H1 (cell line): ENCODE results near the gene IGLL1. TPM values are rescaled to one million over a fixed set of nuclear protein-coding genes. Genes with fewer than 3 reads are reported as not detected.

ENCODE experiments used
- CTCF ChIA-PET: fragments of 300-600 bp; sonication (Branson Sonifier 250); formaldehyde crosslinking; loops from one replicate; lab custom pipeline; 2021; ENCODE audit not compliant: partially characterized antibody; lab: Charles Lee
- POLR2A ChIA-PET: fragments of 300-600 bp; sonication (Branson Sonifier 250); formaldehyde crosslinking; loops from one replicate; lab custom pipeline; 2021; ENCODE audit warnings: inconsistent platforms; ENCODE audit not compliant: partially characterized antibody; lab: Charles Lee
- DNase-seq, 2 experiments: peaks; one replicate each; pipeline versions ENCODE4 v3.0.0 to v3.0.0-alpha.2; 2010 to 2022; ENCODE audit warnings: low spot score in 2 of 2, low read depth in 1 of 2, mixed read lengths in 1 of 2
- FAIRE-seq: peaks from 2 replicates; lab custom pipeline; 2011; peaks lifted over from hg19 to GRCh38; lab: Jason Lieb, UNC
- H2AFZ ChIP-seq: 2 replicates; pipeline ENCODE4 v1.8.1; 2012; ENCODE audit warnings: low read length, inconsistent platforms
- H2AK5ac ChIP-seq: 2 replicates; pipeline ENCODE4 v1.6.1; 2013; ENCODE audit warnings: low read depth, low read length
- H2BK120ac ChIP-seq: replicated peaks from 2 replicates; pipeline ENCODE3; 2013; ENCODE audit warnings: low read depth, low read length, inconsistent platforms
- H2BK12ac ChIP-seq: 2 replicates; pipeline ENCODE4 v1.6.1; 2013; ENCODE audit warnings: low read depth, low read length
- H2BK15ac ChIP-seq: 2 replicates; pipeline ENCODE4 v1.6.1; 2013; ENCODE audit warnings: low read length
- H2BK20ac ChIP-seq: 2 replicates; pipeline ENCODE4 v1.6.1; 2013; ENCODE audit warnings: low read length
- H2BK5ac ChIP-seq: 2 replicates; pipeline ENCODE4 v1.6.1; 2013; ENCODE audit warnings: low read depth, low read length
- H3K14ac ChIP-seq: 2 replicates; pipeline ENCODE4 v1.6.1; 2013; ENCODE audit warnings: inconsistent platforms; ENCODE audit not compliant: insufficient read length
- H3K18ac ChIP-seq: 2 replicates; pipeline ENCODE4 v1.6.1; 2013; ENCODE audit warnings: low read length; ENCODE audit errors: extremely low read depth
- H3K23ac ChIP-seq: 2 replicates; pipeline ENCODE4 v1.6.1; 2013; ENCODE audit warnings: inconsistent platforms; ENCODE audit not compliant: insufficient read length
- H3K23me2 ChIP-seq: 2 replicates; pipeline ENCODE4 v1.6.1; 2013; ENCODE audit warnings: low read depth, low read length
- H3K27ac ChIP-seq: 2 replicates; pipeline ENCODE4 v1.6.1; 2011; ENCODE audit warnings: low read depth, low read length, inconsistent platforms
- H3K27me3 ChIP-seq, 4 experiments: replicated peaks in 1 of 4; 1 replicate in 1 of 4; 2 replicates in 3 of 4; pipeline versions ENCODE4 v1.6.1 to v1.8.1; 2011 to 2013; ENCODE audit warnings: low read length in 3 of 4, mild to moderate bottlenecking in 3 of 4, inconsistent platforms in 2 of 4, mixed read lengths in 2 of 4, moderate library complexity in 1 of 4; ENCODE audit not compliant: control insufficient read depth in 3 of 4, insufficient read depth in 3 of 4; ENCODE audit errors: extremely low read depth in 1 of 4
- H3K36me3 ChIP-seq, 4 experiments: 2 replicates each; pipeline versions ENCODE4 v1.6.1 to v1.8.1; 2011 to 2013; ENCODE audit warnings: mild to moderate bottlenecking in 4 of 4, low read length in 3 of 4, moderate library complexity in 2 of 4, control low read depth in 1 of 4, inconsistent platforms in 1 of 4; ENCODE audit not compliant: insufficient read depth in 4 of 4, control insufficient read depth in 2 of 4
- H3K4ac ChIP-seq: replicated peaks from 2 replicates; pipeline ENCODE3; 2013; ENCODE audit warnings: low read length, low read depth, mixed read lengths, inconsistent platforms; ENCODE audit not compliant: insufficient read length
- H3K4me1 ChIP-seq, 4 experiments: replicated peaks in 1 of 4; 1 replicate in 1 of 4; 2 replicates in 3 of 4; pipeline versions ENCODE4 v1.6.1 to v1.8.1; 2011 to 2013; ENCODE audit warnings: low read length in 3 of 4, inconsistent platforms in 2 of 4, mixed read lengths in 1 of 4; ENCODE audit not compliant: insufficient read depth in 4 of 4, control insufficient read depth in 3 of 4
- H3K4me2 ChIP-seq, 2 experiments: 2 replicates each; pipeline versions ENCODE4 v1.6.1 to v1.8.1; 2011 to 2013; ENCODE audit warnings: low read depth in 2 of 2, low read length in 2 of 2, control low read depth in 1 of 2, inconsistent platforms in 1 of 2, mild to moderate bottlenecking in 1 of 2; ENCODE audit not compliant: insufficient read depth in 1 of 2
- H3K4me3 ChIP-seq, 4 experiments: fragments of 200-600, 300-600 bp in 1 of 4; sonication (generic), shearing (Covaris generic), sonication (Bioruptor Twin) in 1 of 4; 2 replicates each; pipeline versions ENCODE4 v1.5.1 to v1.8.1; 2011 to 2016; ENCODE audit warnings: low read length in 4 of 4, low read depth in 3 of 4, control low read depth in 2 of 4, inconsistent platforms in 2 of 4, mild to moderate bottlenecking in 2 of 4, mixed read lengths in 1 of 4, moderate library complexity in 1 of 4; ENCODE audit not compliant: insufficient read depth in 2 of 4; ENCODE audit errors: extremely low read depth in 1 of 4
- H3K56ac ChIP-seq: replicated peaks from 2 replicates; pipeline ENCODE3; 2013; ENCODE audit warnings: low read depth, mild to moderate bottlenecking, mixed read lengths, low read length, inconsistent platforms; ENCODE audit not compliant: insufficient read length
- H3K79me1 ChIP-seq: 2 replicates; pipeline ENCODE4 v1.6.1; 2013; ENCODE audit warnings: low read depth, low read length, control low read depth
- H3K79me2 ChIP-seq, 2 experiments: 2 replicates each; pipeline versions ENCODE4 v1.6.1 to v1.8.1; 2012 to 2013; ENCODE audit warnings: low read length in 2 of 2, mild to moderate bottlenecking in 2 of 2, inconsistent platforms in 1 of 2; ENCODE audit not compliant: insufficient read depth in 2 of 2, control insufficient read depth in 1 of 2
- H3K9ac ChIP-seq, 4 experiments: replicated peaks in 1 of 4; 1 replicate in 1 of 4; 2 replicates in 3 of 4; pipeline versions ENCODE4 v1.6.1 to v1.8.1; 2011 to 2013; ENCODE audit warnings: low read depth in 3 of 4, low read length in 3 of 4, control low read depth in 2 of 4, mild to moderate bottlenecking in 2 of 4, moderate library complexity in 2 of 4, inconsistent platforms in 1 of 4; ENCODE audit errors: extremely low read depth in 1 of 4
- H3K9me3 ChIP-seq, 2 experiments: 2 replicates each; pipeline versions ENCODE4 v1.6.1 to v1.8.1; 2012 to 2013; ENCODE audit warnings: mild to moderate bottlenecking in 2 of 2, moderate library complexity in 2 of 2, control low read depth in 1 of 2, inconsistent platforms in 1 of 2, low read depth in 1 of 2, low read length in 1 of 2, mixed read lengths in 1 of 2; ENCODE audit not compliant: insufficient read depth in 2 of 2
- H4K20me1 ChIP-seq, 2 experiments: replicated peaks in 1 of 2; 2 replicates each; pipeline versions ENCODE3 to v1.8.1; 2011 to 2013; ENCODE audit warnings: inconsistent platforms in 2 of 2, low read length in 2 of 2, mild to moderate bottlenecking in 1 of 2; ENCODE audit not compliant: insufficient read depth in 2 of 2, control insufficient read depth in 1 of 2
- H4K5ac ChIP-seq: 2 replicates; pipeline ENCODE4 v1.6.1; 2013; ENCODE audit warnings: low read length, low read depth, mixed read lengths, inconsistent platforms; ENCODE audit not compliant: insufficient read length
- H4K8ac ChIP-seq: 2 replicates; pipeline ENCODE4 v1.8.0; 2013; ENCODE audit warnings: mild to moderate bottlenecking, moderate library complexity, low read length, inconsistent platforms; ENCODE audit not compliant: insufficient read depth; ENCODE audit errors: extremely low read depth
- H4K91ac ChIP-seq: replicated peaks from 2 replicates; pipeline ENCODE3; 2013; ENCODE audit warnings: low read length, mixed read lengths, inconsistent platforms; ENCODE audit not compliant: insufficient read length
- BACH1 ChIP-seq: IDR thresholded peaks from 2 replicates; pipeline ENCODE4 v1.6.1; 2012; ENCODE audit warnings: low read length, improper control_type of control experiment
- CBX8 ChIP-seq: fragments of 300-800, 300-1000 bp; sonication (generic); IDR thresholded peaks from 2 replicates; pipeline ENCODE4 v1.7.1; 2016; ENCODE audit warnings: low read depth, low read length, borderline replicate concordance
- JUND ChIP-seq: IDR thresholded peaks from 2 replicates; pipeline ENCODE4 v1.6.1; 2011; ENCODE audit warnings: mild to moderate bottlenecking, improper control_type of control experiment, low read length
- SAP30 ChIP-seq: fragments of 300-600 bp; sonication (generic); IDR thresholded peaks from 2 replicates; pipeline ENCODE4 v1.7.1; 2012; ENCODE audit warnings: low read length, moderate library complexity, mild to moderate bottlenecking, inconsistent platforms; ENCODE audit not compliant: insufficient read depth, insufficient replicate concordance
- SRF ChIP-seq: IDR thresholded peaks from 2 replicates; pipeline ENCODE4 v1.6.1; 2011; ENCODE audit warnings: mild to moderate bottlenecking, low read depth, low read length, moderate library complexity
- TAF1 ChIP-seq: IDR thresholded peaks from 2 replicates; pipeline ENCODE4 v1.6.1; 2011; ENCODE audit warnings: mild to moderate bottlenecking, low read depth, low read length
- YY1 ChIP-seq: IDR thresholded peaks from 2 replicates; pipeline ENCODE4 v1.6.1; 2011; ENCODE audit warnings: low read depth, mild to moderate bottlenecking, low read length
- WGBS, 2 experiments: shearing (Covaris generic) in 1 of 2; methylation state at CpG; one replicate each; pipeline versions ENCODE4 v1.1.6 to v1.1.7; 2013 to 2015; ENCODE audit warnings: low lambda C conversion rate in 2 of 2, mixed read lengths in 2 of 2, inconsistent platforms in 1 of 2, low coverage in 1 of 2, missing lambda C conversion rate in 1 of 2; ENCODE audit not compliant: insufficient replicate concordance in 2 of 2, insufficient coverage in 1 of 2, insufficient read length in 1 of 2; ENCODE audit errors: extremely low coverage in 1 of 2, missing lambda C conversion rate in 1 of 2; 5-methylcytosine and 5-hydroxymethylcytosine counted together
- polyA plus RNA-seq, 7 experiments: library from polyadenylated mRNA; depleted of rRNA in 3 of 7; stranded (reverse) in 5 of 7; unstranded in 2 of 7; fragments of >200 nt in 5 of 7; fragments of 200-250 nt in 2 of 7; gene quantifications; 1 replicate in 5 of 7; 2 replicates in 1 of 7; 4 replicates in 1 of 7; pipeline versions ENCODE4 v1.2.1 to v1.2.3, GENCODE V29; 2011 to 2013; ENCODE audit warnings: missing spikeins in 2 of 7, mixed read lengths in 2 of 7
- total RNA-seq: library from RNA; stranded (reverse); fragmentation: NEBNext Ultra II Directional; extraction: Animal tissue kit (Norgen Biotek cat#: 25700); gene quantifications from 2 replicates; pipeline ENCODE4 v1.2.1, GENCODE V29; 2021
- TF ChIP-seq, protein P1 (sequence below): IDR thresholded peaks from 2 replicates; pipeline ENCODE4 v1.6.1; 2011; ENCODE audit warnings: low read length, improper control_type of control experiment

IGLL1 gene
- total and polyA plus RNA-seq, 2 of the 8 experiments (the other 6 are each of a cell fraction or from before 2014, with no cell fraction given) = not detected

GRCh38 chr22:23530766-23531282 is 49.3 kb downstream of the IGLL1 start:
- H3K4me1 ChIP-seq = peaks cover 4 to 39% (median 31%) of the 10 kb centered on the region in 4 experiments
- CTCF ChIA-PET = no interaction called here
- WGBS, 2 experiments = 88% methylated on average over 7 of the region's 7 CpGs; no CpG with 5 or more reads in 1 of the 2 experiments

More at GRCh38 chr22:23530766-23531282, 49.3 kb downstream of the IGLL1 start:
- Histone ChIP-seq H2AK5ac (peak overlapping the region; percentile 82; the same call in 1 of the 2 replicates), H3K4ac (no peak overlapping the region), H3K23ac (no peak overlapping the region), H2BK15ac (peak overlapping the region; percentile 92), H3K18ac (no peak overlapping the region), H2BK20ac (no peak overlapping the region), H3K4me2 (no peak overlapping the region), H3K27ac (no peak overlapping the region), H3K4me3 (no peak overlapping the region), H3K56ac (no peak overlapping the region), H3K9ac (no peak overlapping the region), H4K5ac (no peak overlapping the region), H4K91ac (no peak overlapping the region), H4K8ac (peak overlapping the region; percentile 57), H3K27me3 (peaks cover 0 to 9% (median 6%) of the 10 kb centered on the region in 4 experiments; a peak in 3 of 7 replicates), H3K23me2 (peaks cover 3% of the 10 kb centered on the region; the same call in 1 of the 2 replicates), H3K14ac (no peak overlapping the region), H2AFZ (no peak overlapping the region), H3K36me3 (no peaks in the 10 kb centered on the region), H3K79me1 (no peaks in the 10 kb centered on the region), H2BK120ac (no peak overlapping the region), H4K20me1 (no peaks in the 10 kb centered on the region), H2BK12ac (peak overlapping the region; percentile 90; the same call in 1 of the 2 replicates), H2BK5ac (no peak overlapping the region), H3K79me2 (no peaks in the 10 kb centered on the region), H3K9me3 (no peaks in the 10 kb centered on the region)
- DNase-seq (no peak), FAIRE-seq (no peak)
- POLR2A ChIA-PET = no interaction called here
- TF ChIP-seq CBX8 = no peak
- no peak for TF ChIP-seq SRF
- TF ChIP-seq, protein P1, sequence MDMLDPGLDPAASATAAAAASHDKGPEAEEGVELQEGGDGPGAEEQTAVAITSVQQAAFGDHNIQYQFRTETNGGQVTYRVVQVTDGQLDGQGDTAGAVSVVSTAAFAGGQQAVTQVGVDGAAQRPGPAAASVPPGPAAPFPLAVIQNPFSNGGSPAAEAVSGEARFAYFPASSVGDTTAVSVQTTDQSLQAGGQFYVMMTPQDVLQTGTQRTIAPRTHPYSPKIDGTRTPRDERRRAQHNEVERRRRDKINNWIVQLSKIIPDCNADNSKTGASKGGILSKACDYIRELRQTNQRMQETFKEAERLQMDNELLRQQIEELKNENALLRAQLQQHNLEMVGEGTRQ = no peak
- TF ChIP-seq YY1 = no peak
- no peak for TF ChIP-seq SAP30
- TF ChIP-seq JUND = no peak
- no peak for TF ChIP-seq BACH1
- TF ChIP-seq TAF1 = no peak
